NCI-H146 (cell line): ENCODE results near the gene RBM39.
"Not testable (repeated sequence)": the region's sequence is repeated elsewhere in the genome, so short reads cannot be mapped to it uniquely, and the experiment has no call there.

Source experiments
- DNase-seq: peaks from one replicate; lab custom pipeline; 2025; lab: John Stamatoyannopoulos, UW

RBM39 gene

GRCh38 chr20:35724321-35725230 is 17.5 kb downstream of the RBM39 start:
- DNase-seq: no peak

GRCh38 chr20:35723652-35724320 is 18.3 kb downstream of the RBM39 start:
- DNase-seq: not testable (repeated sequence)

GRCh38 chr20:35723275-35723639 is 18.8 kb downstream of the RBM39 start:
- not testable (repeated sequence) for DNase-seq

- DNase-seq: no peak
Measured at GRCh38 chr20:35721621-35722020, 20.4 kb downstream of the RBM39 start.

- DNase-seq: no peak
Measured at GRCh38 chr20:35721219-35721618, 20.8 kb downstream of the RBM39 start.

GRCh38 chr20:35720165-35721123 is 21.6 kb downstream of the RBM39 start:
- DNase-seq: no peak

- no peak for DNase-seq
Measured at GRCh38 chr20:35719717-35720116, 22.3 kb downstream of the RBM39 start.

- DNase-seq: no peak
Measured at GRCh38 chr20:35718972-35719635, 23.0 kb downstream of the RBM39 start.

- DNase-seq: not testable (repeated sequence)
Measured at GRCh38 chr20:35718321-35718720, 23.7 kb downstream of the RBM39 start.

GRCh38 chr20:35716330-35716729 is 25.7 kb downstream of the RBM39 start:
- DNase-seq: no peak

GRCh38 chr20:35715652-35716051 is 26.4 kb downstream of the RBM39 start:
- DNase-seq: no peak

- DNase-seq: no peak
Measured at GRCh38 chr20:35714127-35714526, 27.9 kb downstream of the RBM39 start.

- DNase-seq: not testable (repeated sequence)
Measured at GRCh38 chr20:35713120-35713519, 28.9 kb downstream of the RBM39 start.

GRCh38 chr20:35711588-35712209 is 30.4 kb downstream of the RBM39 start:
- DNase-seq: no peak

GRCh38 chr20:35710884-35711587 is 31.0 kb downstream of the RBM39 start:
- no peak for DNase-seq

- DNase-seq: no peak
Measured at GRCh38 chr20:35710039-35710438, 32.0 kb downstream of the RBM39 start.

GRCh38 chr20:35709259-35709658 is 32.8 kb downstream of the RBM39 start:
- no peak for DNase-seq

- DNase-seq: no peak
Measured at GRCh38 chr20:35708502-35708901, 33.6 kb downstream of the RBM39 start.

- not testable (repeated sequence) for DNase-seq
Measured at GRCh38 chr20:35706591-35707529, 35.2 kb downstream of the RBM39 start.
